Activated CD4-positive, alpha-beta T cell treated with anti-CD3 and anti-CD28 coated beads for 36 hours (primary cell): Measurements from ENCODE around the gene VPS35L. TPM values are rescaled to one million over a fixed set of nuclear protein-coding genes. Genes with fewer than 3 reads are reported as not detected.

Experiments
- ATAC-seq: fragments of 200-7000 bp; cut with Tn5 transposase; one replicate; pipeline ENCODE4 v1.10.0; 2021; ENCODE audit warnings: mild to moderate bottlenecking, moderate library complexity
- CTCF ChIA-PET: fragments of 350-600 bp; sonication (Branson Sonifier 250); formaldehyde crosslinking; loops from one replicate; lab custom pipeline; 2021; ENCODE audit warnings: antibody characterized with exemption; lab: Charles Lee
- POLR2A ChIA-PET: fragments of 350-600 bp; sonication (Branson Sonifier 250); formaldehyde crosslinking; loops from one replicate; lab custom pipeline; 2021; ENCODE audit warnings: antibody characterized with exemption, inconsistent platforms; lab: Charles Lee
- DNase-seq: peaks from one replicate; pipeline ENCODE4 v3.0.0-alpha.2; 2020
- H3K27ac Mint-ChIP-seq: one replicate; pipeline ENCODE4 v1.8.0; 2021; ENCODE audit warnings: mixed read lengths
- H3K27me3 Mint-ChIP-seq: one replicate; pipeline ENCODE4 v1.8.0; 2021; ENCODE audit warnings: mixed read lengths
- H3K36me3 Mint-ChIP-seq: one replicate; pipeline ENCODE4 v1.8.0; 2021; ENCODE audit warnings: low read depth, mixed read lengths
- H3K4me1 Mint-ChIP-seq: one replicate; pipeline ENCODE4 v1.8.0; 2021; ENCODE audit warnings: mixed read lengths
- H3K4me3 Mint-ChIP-seq: one replicate; pipeline ENCODE4 v1.8.0; 2021; ENCODE audit warnings: mild to moderate bottlenecking, moderate library complexity, mixed read lengths
- H3K9me3 Mint-ChIP-seq: one replicate; pipeline ENCODE4 v1.8.0; 2021; ENCODE audit warnings: low read depth, mixed read lengths
- intact Hi-C, 2 experiments: fragments of 100-400 bp; cut with DNase I in 1 of 2; cut with micrococcal nuclease in 1 of 2; formaldehyde crosslinking; loops; one replicate each; pipeline versions ENCODE4 v1.14.2 to v1.15.1; 2022 to 2024; cut with DNase I, micrococcal nuclease
- total RNA-seq, 2 experiments: library from RNA; stranded (reverse); gene quantifications; one replicate each; pipeline ENCODE4 v1.2.3, GENCODE V29; 2021

Gene VPS35L, protein sequence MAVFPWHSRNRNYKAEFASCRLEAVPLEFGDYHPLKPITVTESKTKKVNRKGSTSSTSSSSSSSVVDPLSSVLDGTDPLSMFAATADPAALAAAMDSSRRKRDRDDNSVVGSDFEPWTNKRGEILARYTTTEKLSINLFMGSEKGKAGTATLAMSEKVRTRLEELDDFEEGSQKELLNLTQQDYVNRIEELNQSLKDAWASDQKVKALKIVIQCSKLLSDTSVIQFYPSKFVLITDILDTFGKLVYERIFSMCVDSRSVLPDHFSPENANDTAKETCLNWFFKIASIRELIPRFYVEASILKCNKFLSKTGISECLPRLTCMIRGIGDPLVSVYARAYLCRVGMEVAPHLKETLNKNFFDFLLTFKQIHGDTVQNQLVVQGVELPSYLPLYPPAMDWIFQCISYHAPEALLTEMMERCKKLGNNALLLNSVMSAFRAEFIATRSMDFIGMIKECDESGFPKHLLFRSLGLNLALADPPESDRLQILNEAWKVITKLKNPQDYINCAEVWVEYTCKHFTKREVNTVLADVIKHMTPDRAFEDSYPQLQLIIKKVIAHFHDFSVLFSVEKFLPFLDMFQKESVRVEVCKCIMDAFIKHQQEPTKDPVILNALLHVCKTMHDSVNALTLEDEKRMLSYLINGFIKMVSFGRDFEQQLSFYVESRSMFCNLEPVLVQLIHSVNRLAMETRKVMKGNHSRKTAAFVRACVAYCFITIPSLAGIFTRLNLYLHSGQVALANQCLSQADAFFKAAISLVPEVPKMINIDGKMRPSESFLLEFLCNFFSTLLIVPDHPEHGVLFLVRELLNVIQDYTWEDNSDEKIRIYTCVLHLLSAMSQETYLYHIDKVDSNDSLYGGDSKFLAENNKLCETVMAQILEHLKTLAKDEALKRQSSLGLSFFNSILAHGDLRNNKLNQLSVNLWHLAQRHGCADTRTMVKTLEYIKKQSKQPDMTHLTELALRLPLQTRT
- 10 to 100 TPM; 30.7 to 31.6 TPM for total RNA-seq

DNA sequence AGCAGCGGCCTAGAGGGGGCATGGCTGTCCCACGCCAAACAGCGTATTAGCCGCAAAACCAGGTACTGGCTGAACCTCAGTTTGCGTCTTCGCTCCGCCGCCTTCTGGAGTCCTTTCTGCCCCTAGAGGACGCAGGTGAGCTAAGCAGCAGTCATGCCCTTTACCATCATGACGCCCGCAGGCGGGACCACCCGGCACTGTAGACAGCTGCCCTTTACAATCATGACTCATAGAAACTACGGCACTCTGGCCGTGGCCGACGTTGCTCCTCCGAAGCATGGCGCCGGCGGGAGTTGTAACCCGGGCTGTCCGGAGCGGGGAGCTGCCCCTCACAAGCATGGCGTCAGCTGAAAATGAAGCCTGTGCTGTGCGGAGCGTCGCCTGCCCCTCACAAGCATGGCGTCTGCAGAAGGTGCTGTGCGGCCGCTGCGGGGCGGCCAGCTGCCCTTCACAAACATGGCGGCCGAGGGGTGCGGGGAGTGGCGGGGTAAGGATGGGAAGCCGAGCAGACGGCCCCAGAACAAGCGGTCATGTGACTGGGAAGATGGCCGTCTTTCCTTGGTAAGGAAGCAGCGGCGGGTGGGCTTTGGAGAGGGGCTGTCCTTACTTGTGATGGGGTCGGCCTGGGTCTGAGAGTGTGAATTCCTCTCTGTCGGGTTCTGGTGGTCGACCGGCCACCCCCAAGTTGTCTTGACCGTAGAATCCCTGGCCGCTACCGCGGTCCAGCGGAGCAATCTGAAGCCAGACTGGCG, at the start of gene VPS35L:
Gene VPS35L (plus strand): TSS at position 518 of the 752 bp plus-strand sequence. CDS start 27 bp downstream, at position 545.
- intact Hi-C loops = loop anchor here (1.0 to 5.0 kb wide), 8 partner anchors 32 to 1186 kb away; partner anchors contain the start of genes IQCK (in 2 of the 2), KNOP1 (in 2 of the 2), ARL6IP1 (in 1 of the 2) and CCP110 (in 1 of the 2)
- no peaks in the 10 kb centered on the region for H3K27me3 Mint-ChIP-seq
- peak; percentile 97 for ATAC-seq
- peak within 1 kb of the TSS; percentile 87 for H3K27ac Mint-ChIP-seq
- peak; percentile 96 for DNase-seq
- H3K4me1 Mint-ChIP-seq = peaks cover 20% of the 10 kb centered on the region
- POLR2A ChIA-PET = interaction anchor here (0.6 to 3.0 kb wide), 6 partner anchors 8 to 630 kb away, joined by 3 to 27 read pairs (median 3); partner anchors contain the start of genes CCP110 and COQ7
- CTCF ChIA-PET = interaction anchor here (0.6 to 3.1 kb wide), 22 partner anchors 8 to 488 kb away, joined by 3 to 18 read pairs (median 3); partner anchors contain the start of genes CCP110, COQ7, IQCK and KNOP1
- no peaks in the 10 kb centered on the region for H3K9me3 Mint-ChIP-seq
- peaks cover 4% of the 10 kb centered on the region for H3K36me3 Mint-ChIP-seq
- peak within 1 kb of the TSS; percentile 86 for H3K4me3 Mint-ChIP-seq

DNA sequence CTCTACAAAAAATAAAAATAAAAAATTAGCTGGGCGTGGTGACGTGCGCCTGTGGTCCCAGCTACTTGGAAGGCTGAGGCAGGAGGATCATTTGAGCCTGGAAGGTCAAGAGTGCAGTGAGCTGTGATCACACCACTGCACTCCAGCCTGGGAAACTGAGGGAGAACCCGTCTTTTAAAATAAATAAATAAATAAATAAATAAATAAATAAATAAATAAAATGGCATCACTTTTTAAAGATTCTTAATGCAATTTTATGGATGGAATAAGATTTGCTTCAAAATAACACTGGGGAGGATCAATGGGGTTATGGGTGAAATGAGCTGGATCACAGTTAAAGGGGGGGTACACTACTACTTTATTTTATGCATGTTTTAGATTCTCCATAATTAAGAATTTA, 48.5 kb upstream of the VPS35L start:
- H3K27ac Mint-ChIP-seq = no peak overlapping the region
- H3K36me3 Mint-ChIP-seq = peaks cover 36% of the 10 kb centered on the region
- no peaks in the 10 kb centered on the region for H3K4me1 Mint-ChIP-seq
- H3K27me3 Mint-ChIP-seq = no peaks in the 10 kb centered on the region
- no peak overlapping the region for H3K4me3 Mint-ChIP-seq
- POLR2A ChIA-PET = no interaction called here
- ATAC-seq (no peak), DNase-seq (no peak)
- H3K9me3 Mint-ChIP-seq = no peaks in the 10 kb centered on the region
- CTCF ChIA-PET = interaction anchor here (1.1 kb wide), 1 partner anchor 117 kb away, joined by 3 read pairs; no protein-coding TSS in a partner anchor
- intact Hi-C loops = loop anchor here in 1 of 2 experiments (10.0 kb wide), 1 partner anchor 282 kb away; no protein-coding TSS in a partner anchor

DNA sequence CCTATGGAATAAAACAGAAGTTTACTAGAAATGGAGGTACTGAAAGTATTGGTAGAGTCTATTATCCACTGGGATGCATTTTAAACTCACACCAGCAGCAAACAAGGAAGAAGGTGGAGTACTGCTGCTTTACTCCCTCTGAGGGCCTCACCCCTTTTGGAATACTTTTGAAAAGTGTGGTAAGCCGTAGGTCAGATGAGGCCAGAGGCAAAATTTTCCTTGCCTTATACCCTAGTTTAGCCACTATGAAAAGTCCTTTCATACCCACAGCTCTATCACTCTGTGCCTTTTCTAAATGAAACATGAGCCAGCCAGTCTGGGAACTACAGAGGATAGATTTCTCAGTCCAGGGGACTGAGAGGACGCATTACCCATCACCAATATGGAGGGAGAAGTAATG, 47.6 kb upstream of the VPS35L start:
- Mint-ChIP-seq H3K4me1 (no peaks in the 10 kb centered on the region), H3K4me3 (no peak overlapping the region), H3K9me3 (no peaks in the 10 kb centered on the region), H3K27ac (no peak overlapping the region), H3K27me3 (no peaks in the 10 kb centered on the region), H3K36me3 (peaks cover 36% of the 10 kb centered on the region)
- CTCF ChIA-PET = interaction anchor here (0.9 to 1.1 kb wide), 2 partner anchors 118 to 422 kb away, joined by 3 read pairs; no protein-coding TSS in a partner anchor
- intact Hi-C loops = loop anchor here in 1 of 2 experiments (10.0 kb wide), 1 partner anchor 283 kb away; no protein-coding TSS in a partner anchor
- POLR2A ChIA-PET = no interaction called here
- ATAC-seq = no peak
- DNase-seq = no peak

DNA sequence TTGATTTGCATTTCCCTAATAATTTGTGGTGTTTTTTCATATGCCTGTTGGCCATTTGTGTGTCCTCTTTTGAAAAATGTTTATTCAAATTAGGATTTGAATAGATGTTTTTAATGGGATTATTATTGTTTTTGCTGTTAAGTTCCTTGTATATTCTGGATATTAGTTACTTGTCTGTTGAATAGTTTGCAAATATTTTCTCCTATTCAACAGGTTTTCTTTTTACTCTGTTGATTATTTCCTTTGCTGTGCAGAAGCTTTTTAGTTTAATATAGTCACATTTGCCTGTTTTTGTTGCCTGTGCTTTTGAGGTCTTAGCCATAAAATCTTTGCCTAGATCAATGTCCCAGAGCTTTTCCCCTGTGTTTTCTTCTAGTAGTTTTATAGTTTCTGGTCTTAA, 43.2 kb upstream of the VPS35L start:
- H3K27ac Mint-ChIP-seq = no peak overlapping the region
- DNase-seq = no peak
- ChIA-PET CTCF (interaction anchor here (0.6 to 1.4 kb wide), 3 partner anchors 8 to 10 kb away, joined by 3 to 5 read pairs (median 4); no protein-coding TSS in a partner anchor), POLR2A (no interaction called here)
- peaks cover 8% of the 10 kb centered on the region for H3K4me1 Mint-ChIP-seq
- H3K9me3 Mint-ChIP-seq = no peaks in the 10 kb centered on the region
- H3K36me3 Mint-ChIP-seq = peaks cover 42% of the 10 kb centered on the region
- no peaks in the 10 kb centered on the region for H3K27me3 Mint-ChIP-seq
- H3K4me3 Mint-ChIP-seq = no peak overlapping the region
- intact Hi-C loops = no loop called here
- no peak for ATAC-seq

DNA sequence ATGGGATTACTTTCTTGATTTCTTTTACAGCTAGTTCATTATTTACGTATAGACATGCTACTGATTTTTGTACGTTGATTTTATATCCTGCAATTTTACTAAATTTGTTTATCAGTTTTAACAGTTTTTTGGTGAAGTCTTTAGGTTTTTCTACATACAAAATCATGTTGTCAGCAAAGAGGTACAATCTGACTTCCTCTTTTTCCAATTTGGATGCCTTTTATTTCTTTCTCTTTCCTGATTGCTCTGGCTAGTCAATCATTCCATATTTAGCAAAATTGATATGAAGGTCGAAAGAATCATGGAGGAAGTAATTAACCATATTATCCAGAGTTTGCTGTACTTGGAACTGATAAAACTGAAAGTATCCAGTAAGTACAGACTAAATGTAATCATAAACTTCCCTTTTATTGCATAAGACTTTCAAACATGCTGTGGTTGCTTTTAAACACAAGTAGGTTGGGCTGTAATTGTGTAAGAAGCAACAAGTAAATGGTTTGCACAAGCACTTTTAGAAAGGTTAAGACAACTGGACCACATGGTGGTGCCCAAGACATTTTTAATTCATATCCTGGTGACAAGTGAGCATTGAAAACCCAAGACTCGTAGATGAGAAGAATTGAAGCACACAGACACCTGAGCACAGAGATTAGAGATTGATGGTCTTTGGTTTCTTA, 42.0 kb upstream of the VPS35L start:
- Mint-ChIP-seq H3K4me1 (peaks cover 17% of the 10 kb centered on the region), H3K36me3 (peaks cover 43% of the 10 kb centered on the region), H3K9me3 (no peaks in the 10 kb centered on the region), H3K27ac (no peak overlapping the region), H3K27me3 (no peaks in the 10 kb centered on the region), H3K4me3 (no peak overlapping the region)
- DNase-seq (no peak), ATAC-seq (no peak)
- ChIA-PET POLR2A (no interaction called here), CTCF (interaction anchor here (0.9 to 1.4 kb wide), 3 partner anchors 9 to 11 kb away, joined by 3 to 8 read pairs (median 5); no protein-coding TSS in a partner anchor)
- intact Hi-C loops = no loop called here

DNA sequence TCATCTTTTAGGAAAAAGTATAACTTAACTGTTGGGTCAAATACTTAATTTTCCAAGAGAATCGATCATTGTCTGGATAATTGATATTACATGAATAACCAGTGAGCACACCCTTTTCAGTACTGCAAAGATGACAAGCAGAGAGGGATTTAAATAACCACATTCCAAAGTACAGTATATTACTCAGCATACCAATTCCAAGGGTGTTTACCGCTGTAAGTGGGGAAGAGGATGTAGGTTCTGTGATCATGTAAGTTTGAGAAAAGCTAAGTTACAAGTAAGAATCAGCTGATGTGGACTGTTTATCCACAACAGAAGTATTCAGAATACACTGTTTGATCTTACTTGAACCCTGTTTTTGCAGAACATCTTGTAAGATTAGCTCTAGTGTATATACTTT, 39.7 kb upstream of the VPS35L start:
- no peak for DNase-seq
- ATAC-seq = no peak
- peaks cover 28% of the 10 kb centered on the region for H3K4me1 Mint-ChIP-seq
- H3K9me3 Mint-ChIP-seq = no peaks in the 10 kb centered on the region
- ChIA-PET CTCF (interaction anchor here (1.0 to 1.6 kb wide), 2 partner anchors 13 to 80 kb away, joined by 3 to 5 read pairs; no protein-coding TSS in a partner anchor), POLR2A (no interaction called here)
- no peaks in the 10 kb centered on the region for H3K27me3 Mint-ChIP-seq
- H3K36me3 Mint-ChIP-seq = peaks cover 43% of the 10 kb centered on the region
- intact Hi-C loops = no loop called here
- H3K4me3 Mint-ChIP-seq = no peak overlapping the region
- no peak overlapping the region for H3K27ac Mint-ChIP-seq

DNA sequence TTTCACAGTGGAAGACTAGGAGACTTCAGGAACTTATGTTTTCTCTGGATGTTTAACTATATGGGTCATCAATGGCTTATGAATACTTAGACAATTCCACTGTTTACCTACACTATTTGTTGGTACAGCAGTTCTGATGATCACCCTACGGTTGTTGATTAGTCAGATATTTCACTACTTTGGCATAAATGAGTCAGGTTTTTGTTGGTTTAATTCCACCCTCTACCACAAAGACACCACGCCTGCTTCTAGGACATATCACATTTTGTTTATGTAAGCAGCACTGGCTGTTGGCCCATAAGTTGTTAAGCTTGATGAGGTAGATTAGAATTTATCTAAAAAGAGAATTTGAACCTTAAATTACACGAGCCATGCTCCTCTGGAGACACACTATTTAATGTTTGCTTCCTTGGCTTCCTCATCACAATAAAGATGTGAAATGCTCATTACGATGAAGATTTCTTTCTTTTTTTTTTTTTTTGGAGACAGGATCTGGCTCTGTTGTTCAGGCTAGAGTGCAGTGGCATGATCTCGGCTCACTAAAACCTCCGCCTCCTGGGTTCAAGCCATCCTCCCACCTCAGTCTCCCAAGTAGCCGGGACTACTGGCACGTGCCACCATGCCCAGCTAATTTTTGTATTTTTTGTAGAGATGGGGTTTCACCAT, 37.9 kb upstream of the VPS35L start:
- H3K4me3 Mint-ChIP-seq = no peak overlapping the region
- ATAC-seq = peak; percentile 11
- H3K4me1 Mint-ChIP-seq = peaks cover 39% of the 10 kb centered on the region
- intact Hi-C loops = no loop called here
- no peaks in the 10 kb centered on the region for H3K9me3 Mint-ChIP-seq
- no peaks in the 10 kb centered on the region for H3K27me3 Mint-ChIP-seq
- POLR2A ChIA-PET = interaction anchor here (0.7 kb wide), 1 partner anchor 196 kb away, joined by 4 read pairs; no protein-coding TSS in a partner anchor
- CTCF ChIA-PET = interaction anchor here (0.7 to 2.1 kb wide), 4 partner anchors 15 to 38 kb away, joined by 3 to 11 read pairs (median 4); partner anchors contain the start of gene VPS35L
- H3K27ac Mint-ChIP-seq = peak overlapping the region; percentile 35
- peaks cover 41% of the 10 kb centered on the region for H3K36me3 Mint-ChIP-seq
- no peak for DNase-seq

DNA sequence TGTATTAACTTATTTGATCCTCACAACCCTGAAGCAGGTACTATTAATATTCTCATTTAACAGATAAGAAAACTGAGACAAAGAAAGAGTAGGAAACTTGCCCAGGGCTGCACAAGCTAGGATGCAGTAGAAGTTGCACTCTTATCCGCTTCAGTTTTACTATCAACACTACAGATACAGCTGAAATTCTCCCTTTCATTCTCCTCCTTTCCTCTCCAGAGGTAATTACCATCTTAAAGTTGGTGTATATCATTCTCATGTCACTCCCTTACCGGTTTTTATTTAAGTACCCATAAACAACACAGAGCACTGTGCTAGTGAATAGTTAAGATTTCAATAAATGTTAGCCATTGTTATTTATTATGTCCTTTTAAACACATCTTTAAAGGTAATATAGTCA, 37.1 kb upstream of the VPS35L start:
- Mint-ChIP-seq H3K4me3 (no peak overlapping the region), H3K4me1 (peaks cover 39% of the 10 kb centered on the region), H3K9me3 (no peaks in the 10 kb centered on the region), H3K27ac (no peak overlapping the region), H3K27me3 (no peaks in the 10 kb centered on the region), H3K36me3 (peaks cover 33% of the 10 kb centered on the region)
- POLR2A ChIA-PET = no interaction called here
- DNase-seq (no peak), ATAC-seq (no peak)
- intact Hi-C loops = no loop called here
- CTCF ChIA-PET = interaction anchor here (1.3 to 2.1 kb wide), 2 partner anchors 16 to 17 kb away, joined by 3 to 11 read pairs; no protein-coding TSS in a partner anchor

DNA sequence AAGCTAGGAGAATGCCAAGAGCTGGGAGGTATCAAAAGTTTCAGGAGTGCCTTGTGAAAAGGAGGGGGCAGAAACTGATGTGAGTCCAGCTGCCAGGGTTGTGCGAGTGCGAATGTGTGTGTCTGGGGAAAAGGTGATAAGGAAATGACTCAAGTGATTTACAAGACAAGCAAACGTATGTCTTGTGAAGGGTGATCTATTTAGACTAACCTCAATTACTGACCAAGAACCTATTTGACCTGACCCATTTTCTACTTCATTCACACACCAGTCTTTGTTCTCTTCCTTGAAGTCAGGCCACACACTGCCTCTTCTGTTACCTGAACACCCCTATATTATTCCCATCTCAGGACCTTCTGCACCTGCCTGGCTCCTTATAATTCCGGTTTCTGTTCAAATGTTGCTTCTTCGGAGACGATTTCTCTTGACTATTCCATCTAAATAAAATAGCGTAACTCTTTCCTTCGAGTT, 34.6 kb upstream of the VPS35L start:
- ATAC-seq = no peak
- no peaks in the 10 kb centered on the region for H3K9me3 Mint-ChIP-seq
- POLR2A ChIA-PET = interaction anchor here (0.6 to 0.7 kb wide), 2 partner anchors 11 to 387 kb away, joined by 4 read pairs; no protein-coding TSS in a partner anchor
- peaks cover 20% of the 10 kb centered on the region for H3K36me3 Mint-ChIP-seq
- peaks cover 45% of the 10 kb centered on the region for H3K4me1 Mint-ChIP-seq
- intact Hi-C loops = loop anchor here (5.0 to 10.0 kb wide), 3 partner anchors 364 to 1221 kb away; partner anchors contain the start of genes GPRC5B (in 1 of the 2) and THUMPD1 (in 1 of the 2)
- no peaks in the 10 kb centered on the region for H3K27me3 Mint-ChIP-seq
- peak; percentile 48 for DNase-seq
- H3K4me3 Mint-ChIP-seq = peak overlapping the region; percentile 94
- peak overlapping the region; percentile 90 for H3K27ac Mint-ChIP-seq
- CTCF ChIA-PET = interaction anchor here (1.3 kb wide), 1 partner anchor 18 kb away, joined by 4 read pairs; no protein-coding TSS in a partner anchor
